PC-9 (cell line): ENCODE results near the gene MYO3B. TPM values are rescaled to one million over a fixed set of nuclear protein-coding genes. Genes with fewer than 3 reads are reported as not detected.

ENCODE experiments used
- BruUV-seq: library from RNA; stranded (reverse); fragments of 400-500 nt; replicated peaks from 2 replicates; lab custom pipeline; 2021; lab: Mats Ljungman, UMichigan
- CTCF ChIA-PET: fragments of 300-600 bp; sonication (Branson Sonifier 250); formaldehyde crosslinking; loops from one replicate; lab custom pipeline; 2022; ENCODE audit warnings: antibody characterized with exemption; lab: Charles Lee
- POLR2A ChIA-PET: fragments of 300-600 bp; sonication (Branson Sonifier 250); formaldehyde crosslinking; loops from one replicate; lab custom pipeline; 2022; ENCODE audit warnings: antibody characterized with exemption; ENCODE audit not compliant: unreplicated experiment; lab: Charles Lee
- DNase-seq, 2 experiments: peaks; one replicate each; pipeline versions ENCODE4 v3.0.0 to v3.0.0-alpha.2; 2015 to 2022; ENCODE audit warnings: mixed read lengths in 1 of 2
- H2AFZ ChIP-seq: fragments of 200-600 bp; sonication (generic); 2 replicates; pipeline ENCODE4 v1.8.1; 2017; ENCODE audit warnings: antibody characterized with exemption
- H3F3A ChIP-seq: fragments of 200-600 bp; sonication (generic); 2 replicates; pipeline ENCODE4 v1.8.1; 2017; ENCODE audit warnings: antibody characterized with exemption, mild to moderate bottlenecking, low read depth; ENCODE audit not compliant: insufficient read depth
- H3K27ac ChIP-seq: fragments of 200-600 bp; sonication (generic); 2 replicates; pipeline ENCODE4 v1.6.1; 2016; ENCODE audit warnings: mixed run types
- H3K27me3 ChIP-seq: fragments of 200-600 bp; sonication (generic); 2 replicates; pipeline ENCODE4 v1.6.1; 2016; ENCODE audit warnings: low read depth, mixed run types; ENCODE audit not compliant: insufficient read depth
- H3K36me3 ChIP-seq: fragments of 200-600 bp; sonication (generic); 2 replicates; pipeline ENCODE4 v1.6.1; 2016; ENCODE audit warnings: low read depth, mixed run types
- H3K4me1 ChIP-seq: fragments of 200-600 bp; sonication (generic); replicated peaks from 2 replicates; pipeline ENCODE4 v1.6.1; 2016; ENCODE audit warnings: mixed run types; ENCODE audit not compliant: insufficient read depth
- H3K4me2 ChIP-seq: fragments of 200-600 bp; sonication (generic); 2 replicates; pipeline ENCODE4 v1.6.1; 2017; ENCODE audit warnings: mixed run types
- H3K4me3 ChIP-seq: fragments of 200-600 bp; sonication (generic); 2 replicates; pipeline ENCODE4 v1.6.1; 2016; ENCODE audit warnings: mixed run types
- H3K79me2 ChIP-seq: fragments of 200-600 bp; sonication (generic); 2 replicates; pipeline ENCODE4 v1.6.1; 2017; ENCODE audit warnings: low read depth, mixed run types
- H3K9me2 ChIP-seq: fragments of 200-600 bp; sonication (generic); 2 replicates; pipeline ENCODE4 v1.8.1; 2017; ENCODE audit warnings: mild to moderate bottlenecking; ENCODE audit not compliant: insufficient read depth
- H3K9me3 ChIP-seq: fragments of 200-600 bp; sonication (generic); 2 replicates; pipeline ENCODE4 v1.8.1; 2016; ENCODE audit warnings: low read depth; ENCODE audit not compliant: insufficient read depth
- H4K20me1 ChIP-seq: fragments of 200-600 bp; sonication (generic); 2 replicates; pipeline ENCODE4 v1.8.1; 2017; ENCODE audit not compliant: insufficient read depth
- CTCF ChIP-seq: fragments of 200-600 bp; sonication (generic); conservative IDR thresholded peaks from 2 replicates; pipeline ENCODE4 v1.6.1; 2017; ENCODE audit warnings: mixed run types, antibody characterized with exemption, mild to moderate bottlenecking, moderate library complexity
- EZH2 ChIP-seq: fragments of 200-600 bp; sonication (generic); IDR thresholded peaks from 2 replicates; pipeline ENCODE4 v1.8.0; 2017; ENCODE audit warnings: antibody characterized with exemption, low read depth
- intact Hi-C: fragments of 100-400 bp; cut with micrococcal nuclease; formaldehyde crosslinking; loops from one replicate; pipeline ENCODE4 v1.10.0; 2022; ENCODE audit not compliant: unreplicated experiment
- total RNA-seq: library from RNA; stranded (reverse); gene quantifications from 2 replicates; pipeline ENCODE4 v1.2.3, GENCODE V29; 2021

MYO3B gene
- total RNA-seq, 1 experiment from 2014 or later, result 5.3 TPM

DNA sequence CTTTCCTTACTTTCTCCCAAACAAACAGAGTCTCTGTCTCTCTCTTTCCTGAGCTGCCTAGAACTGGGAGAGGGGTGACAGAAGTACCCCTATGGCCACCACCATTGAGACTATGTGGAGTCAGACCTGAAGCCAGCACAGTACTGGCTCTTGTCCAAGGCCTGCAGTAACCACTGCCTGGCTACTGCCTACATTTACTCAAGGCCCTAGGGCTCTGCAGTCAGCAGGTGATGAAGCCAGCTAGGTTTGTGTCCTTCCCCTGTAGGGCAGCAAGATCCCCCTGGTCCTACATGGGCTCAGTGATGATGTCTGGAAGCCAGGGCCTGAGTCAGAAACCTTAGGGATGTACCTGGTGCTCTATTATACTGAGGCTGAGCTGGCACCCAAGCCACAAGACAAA, 12.2 kb downstream of the MYO3B start:
- Histone ChIP-seq H4K20me1 (no peaks in the 10 kb centered on the region), H2AFZ (no peak overlapping the region), H3K9me3 (peaks cover 5% of the 10 kb centered on the region; the same call in 1 of the 2 replicates), H3K27ac (no peak overlapping the region), H3F3A (no peaks in the 10 kb centered on the region), H3K4me3 (no peak overlapping the region), H3K27me3 (no peaks in the 10 kb centered on the region), H3K79me2 (no peaks in the 10 kb centered on the region), H3K36me3 (no peaks in the 10 kb centered on the region), H3K4me2 (no peak overlapping the region), H3K4me1 (no peaks in the 10 kb centered on the region), H3K9me2 (no peaks in the 10 kb centered on the region)
- POLR2A ChIA-PET, result no interaction called here
- BruUV-seq, result no TSS peak
- CTCF ChIA-PET, result interaction anchor here (0.8 kb wide), 1 partner anchor 41 kb away, joined by 4 read pairs; no protein-coding TSS in a partner anchor
- TF ChIP-seq CTCF (no peak), EZH2 (no peak)
- no peak for DNase-seq
- intact Hi-C loops, result no loop called here

DNA sequence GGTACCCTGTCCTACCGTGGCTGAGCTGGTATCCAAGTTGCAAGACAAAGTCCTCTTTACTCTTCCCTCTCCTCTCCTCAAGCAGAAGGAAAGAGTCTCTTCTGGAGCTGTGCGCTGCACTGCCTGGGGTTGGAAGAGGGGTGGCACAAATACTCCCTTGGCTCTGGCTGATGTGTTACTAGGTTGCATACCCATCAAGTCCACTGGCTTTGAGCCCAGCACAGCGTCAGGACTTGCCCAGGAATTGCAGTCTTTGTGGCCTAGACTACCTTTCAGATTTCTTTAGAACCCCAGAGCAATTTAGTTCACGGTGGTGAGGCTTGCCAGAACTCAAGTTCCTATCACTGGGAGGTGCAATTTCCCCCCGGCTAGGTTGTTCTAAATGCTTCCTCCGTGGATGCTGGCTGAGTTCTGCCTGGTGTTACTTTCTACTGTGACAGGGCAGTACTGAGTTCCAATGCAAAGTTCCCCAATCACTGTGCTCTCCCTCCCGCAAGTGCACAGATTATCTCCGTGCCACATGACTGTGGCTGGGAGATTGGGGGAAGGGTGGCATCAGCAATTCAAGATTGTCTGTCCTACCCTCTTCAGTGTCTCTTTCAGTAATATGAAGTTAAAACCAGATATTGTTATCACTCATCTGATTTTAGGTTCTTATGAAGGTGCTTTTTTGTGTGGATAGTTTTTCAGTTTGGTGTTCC, 13.4 kb downstream of the MYO3B start:
- no TSS peak for BruUV-seq
- no peak overlapping the region for H3K27ac ChIP-seq
- H3K9me3 ChIP-seq, result peaks cover 5% of the 10 kb centered on the region; the same call in 1 of the 2 replicates
- no peak for DNase-seq
- TF ChIP-seq EZH2, result no peak
- no peak for TF ChIP-seq CTCF
- H4K20me1 ChIP-seq, result no peaks in the 10 kb centered on the region
- H3F3A ChIP-seq, result no peaks in the 10 kb centered on the region
- no peaks in the 10 kb centered on the region for H3K27me3 ChIP-seq
- no peak overlapping the region for H3K4me3 ChIP-seq
- H3K4me2 ChIP-seq, result no peak overlapping the region
- intact Hi-C loops, result no loop called here
- H3K4me1 ChIP-seq, result no peaks in the 10 kb centered on the region
- no peaks in the 10 kb centered on the region for H3K9me2 ChIP-seq
- no peaks in the 10 kb centered on the region for H3K36me3 ChIP-seq
- CTCF ChIA-PET, result no interaction called here
- POLR2A ChIA-PET, result no interaction called here
- no peak overlapping the region for H2AFZ ChIP-seq
- no peaks in the 10 kb centered on the region for H3K79me2 ChIP-seq

GRCh38 chr2:170196963-170197362, 19.0 kb downstream of the MYO3B start:
- Histone ChIP-seq H3F3A (no peaks in the 10 kb centered on the region), H3K4me2 (no peak overlapping the region), H4K20me1 (no peaks in the 10 kb centered on the region), H3K27me3 (no peaks in the 10 kb centered on the region), H2AFZ (no peak overlapping the region), H3K4me1 (no peaks in the 10 kb centered on the region), H3K9me3 (no peaks in the 10 kb centered on the region), H3K4me3 (no peak overlapping the region), H3K36me3 (no peaks in the 10 kb centered on the region), H3K27ac (no peak overlapping the region), H3K9me2 (no peaks in the 10 kb centered on the region), H3K79me2 (no peaks in the 10 kb centered on the region)
- DNase-seq, result no peak
- CTCF ChIA-PET, result no interaction called here
- intact Hi-C loops, result no loop called here
- no TSS peak for BruUV-seq
- TF ChIP-seq CTCF (no peak), EZH2 (no peak)
- POLR2A ChIA-PET, result no interaction called here
